Hematopoietic multipotent progenitor cell treated with erythropoietin and hydrocortisone succinate and interleukin-3 and kit ligand, for 6 days (in vitro differentiated cells): ENCODE results near the gene DNAH14.
"Not testable (repeated sequence)": the region's sequence is repeated elsewhere in the genome, so short reads cannot be mapped to it uniquely, and the experiment has no call there.

Experiments
- DNase-seq: peaks from one replicate; pipeline ENCODE4 v3.0.0-alpha.2; 2015

The DNAH14 gene

DNA sequence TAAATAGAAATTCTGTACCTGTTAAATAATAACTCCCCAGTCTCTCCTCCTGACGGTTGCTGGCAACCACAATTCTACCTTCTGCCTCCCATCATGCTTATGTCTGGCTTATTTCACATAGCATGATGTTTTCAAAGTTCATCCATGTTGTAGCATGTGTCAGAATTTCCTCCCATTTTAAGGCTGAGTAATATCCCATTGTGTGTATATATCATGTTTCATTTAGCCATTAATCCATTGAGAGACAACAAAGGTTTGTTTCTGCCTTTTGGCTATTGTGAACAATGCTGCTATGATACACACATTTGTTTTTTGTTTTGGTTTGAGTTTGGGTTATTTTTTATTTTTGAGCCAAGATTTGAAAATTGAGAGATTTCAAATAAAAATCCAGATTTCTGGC is 426.4 kb downstream of the DNAH14 start:
- DNase-seq = no peak

DNA sequence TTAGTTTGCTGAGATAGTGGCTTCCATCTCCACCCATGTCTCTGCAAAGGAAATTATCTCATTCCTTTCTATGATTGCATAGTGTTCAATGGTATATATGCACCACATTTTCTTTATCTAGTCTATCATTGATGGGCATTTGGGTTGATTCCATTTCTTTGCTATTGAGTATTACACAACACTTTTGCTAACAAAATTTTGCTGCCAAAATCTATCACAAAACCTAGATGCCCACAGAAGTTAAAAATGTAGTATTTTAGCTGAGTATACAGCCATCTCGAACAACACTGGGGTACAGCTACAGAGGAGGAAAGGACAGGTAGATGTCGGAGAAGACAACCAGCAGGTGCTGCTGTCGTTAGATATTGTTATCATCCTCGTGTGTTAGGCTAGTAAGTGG is 430.6 kb downstream of the DNAH14 start:
- no peak for DNase-seq

DNA sequence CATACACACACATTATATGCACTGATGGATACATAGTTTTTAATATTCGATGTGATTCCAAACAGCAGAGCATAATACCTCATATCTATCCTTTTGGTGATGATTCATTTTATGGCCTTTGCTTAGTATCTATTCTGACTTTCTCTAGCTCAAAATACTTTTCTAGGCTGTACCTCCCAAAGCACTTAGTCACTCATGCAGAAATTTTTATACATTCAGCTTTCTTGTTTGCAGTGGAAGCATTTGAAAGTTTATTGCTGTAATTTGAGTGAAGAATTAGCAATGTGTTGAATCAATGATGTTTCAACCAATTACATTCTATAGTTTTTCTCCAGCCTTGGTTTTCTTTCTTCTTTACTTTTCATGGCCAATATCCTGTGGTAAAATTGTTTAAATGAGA is 431.7 kb downstream of the DNAH14 start:
- DNase-seq = no peak

DNA sequence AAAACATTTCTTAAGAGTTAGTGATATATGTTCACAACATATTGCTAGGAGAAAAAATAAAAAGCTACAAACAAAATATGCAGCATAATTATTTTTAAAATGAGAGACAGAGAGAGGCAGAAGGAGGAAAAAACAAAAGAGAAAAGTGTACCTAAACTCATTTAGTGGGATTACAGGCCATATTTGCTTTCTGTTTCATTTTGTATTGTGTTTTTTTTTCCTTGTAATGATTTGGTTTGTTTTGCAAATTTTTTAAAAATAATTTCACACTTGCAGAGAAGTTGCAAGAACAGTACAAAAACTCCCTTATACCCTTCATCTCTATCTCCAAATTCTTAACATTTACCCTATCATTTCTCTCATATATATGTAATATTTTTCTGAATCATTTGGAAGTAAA is 433.3 kb downstream of the DNAH14 start:
- DNase-seq = no peak

DNA sequence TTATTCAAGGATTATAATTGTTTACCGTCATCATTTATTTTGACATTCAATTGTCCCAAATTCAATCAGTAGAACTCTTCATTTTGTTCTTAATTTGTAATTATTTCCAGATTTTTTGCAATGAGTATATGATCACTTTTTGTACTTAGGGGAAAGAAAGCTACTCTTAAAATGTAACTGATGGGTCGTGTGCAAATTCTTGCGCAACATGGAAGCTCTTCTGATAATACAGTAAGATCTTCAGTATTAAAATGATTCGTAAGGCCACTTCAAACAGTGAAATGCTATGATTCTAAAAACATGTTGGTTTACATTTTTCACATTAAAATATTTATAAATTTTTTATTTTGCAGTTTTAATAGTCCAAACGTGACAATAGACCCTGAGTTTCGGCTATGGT is 435.0 kb downstream of the DNAH14 start:
- no peak for DNase-seq

DNA sequence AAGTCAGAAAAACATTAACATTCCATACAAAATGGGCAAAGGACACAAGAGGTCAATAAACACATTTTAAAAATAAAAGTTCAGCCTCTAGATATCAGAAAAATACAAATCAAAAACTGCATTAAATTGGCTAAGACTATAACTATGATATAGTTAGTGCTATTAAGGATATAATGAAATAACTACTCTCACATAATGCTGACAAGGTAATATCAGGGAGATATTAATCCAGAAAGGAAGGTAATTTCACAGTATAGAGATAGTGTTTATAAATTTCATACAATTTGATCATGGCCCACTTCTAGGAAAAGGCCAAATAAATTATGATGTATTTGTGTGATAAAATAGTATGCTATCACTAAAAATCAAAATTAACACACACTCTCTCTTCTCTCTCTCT is 436.5 kb downstream of the DNAH14 start:
- no peak for DNase-seq

DNA sequence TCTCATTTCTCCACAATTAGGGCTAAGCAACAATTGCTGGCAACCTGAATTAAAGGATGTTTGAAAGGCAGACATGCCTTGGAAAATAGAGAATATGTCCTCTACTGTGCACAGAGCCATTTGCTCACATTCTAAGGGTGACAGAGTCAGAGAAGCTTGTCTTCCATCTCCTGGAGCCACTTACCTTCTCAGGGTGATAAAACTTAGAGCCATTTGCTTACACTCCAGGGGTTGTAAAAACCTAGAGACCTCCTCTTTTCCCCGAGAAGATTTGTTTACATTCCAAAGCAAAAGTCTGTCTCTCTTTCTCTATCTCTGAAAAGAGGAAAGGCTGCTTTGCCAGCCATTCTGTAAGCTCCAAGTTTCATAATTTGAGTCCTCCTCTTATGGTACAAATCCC is 437.1 kb downstream of the DNAH14 start:
- no peak for DNase-seq

DNA sequence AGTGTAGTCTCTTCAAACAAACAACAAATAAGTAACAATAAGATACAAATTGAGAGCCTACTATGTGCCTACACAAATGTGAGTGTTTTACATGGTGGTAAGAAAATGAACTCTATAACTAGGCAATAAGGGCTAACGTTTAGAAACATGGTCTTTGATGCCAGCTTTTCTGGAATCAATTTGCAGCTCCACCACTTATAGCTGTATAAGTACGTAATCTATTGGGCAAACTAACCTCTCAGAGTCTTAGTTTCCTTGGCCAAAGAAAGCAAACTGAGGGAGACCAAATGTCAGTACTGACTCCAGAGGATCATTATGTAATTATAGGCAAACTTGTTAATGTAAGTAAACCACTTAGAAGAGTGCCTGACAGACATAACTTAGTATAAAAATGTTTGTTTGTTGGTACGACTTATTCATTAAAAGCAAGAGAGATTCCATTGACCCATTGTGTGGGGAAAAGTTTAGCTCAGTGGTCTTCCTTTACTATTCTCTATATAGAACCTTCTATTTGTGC is 438.6 kb downstream of the DNAH14 start:
- no peak for DNase-seq

DNA sequence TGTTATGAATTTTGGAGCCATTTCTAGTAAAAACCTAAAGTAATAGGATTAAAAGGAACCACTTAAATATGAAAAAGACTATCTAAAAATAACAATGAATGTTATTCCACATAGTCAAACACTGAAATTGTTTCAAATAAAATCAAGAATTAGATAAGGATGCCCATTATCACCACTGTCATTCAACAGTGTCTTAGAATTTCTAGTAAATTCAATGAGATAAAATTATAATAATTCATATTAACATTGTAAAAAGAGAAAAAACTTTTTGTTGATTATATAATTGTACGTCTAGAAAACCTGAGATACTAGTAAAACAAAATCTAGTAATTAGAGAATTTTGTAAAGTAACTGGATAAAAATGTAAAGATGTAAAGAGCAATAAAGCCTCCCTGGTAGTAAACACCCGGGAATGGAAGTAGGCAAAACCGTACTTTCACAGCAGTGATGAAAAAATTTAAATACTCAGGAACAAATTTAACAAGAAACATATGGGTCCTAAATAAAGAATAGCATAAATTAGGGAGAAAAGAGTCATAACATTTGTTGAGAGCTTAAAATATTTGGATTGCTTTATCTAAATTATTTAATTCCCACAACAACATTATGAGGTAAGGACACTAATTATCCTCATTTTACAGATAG is 442.0 kb downstream of the DNAH14 start:
- no peak for DNase-seq

DNA sequence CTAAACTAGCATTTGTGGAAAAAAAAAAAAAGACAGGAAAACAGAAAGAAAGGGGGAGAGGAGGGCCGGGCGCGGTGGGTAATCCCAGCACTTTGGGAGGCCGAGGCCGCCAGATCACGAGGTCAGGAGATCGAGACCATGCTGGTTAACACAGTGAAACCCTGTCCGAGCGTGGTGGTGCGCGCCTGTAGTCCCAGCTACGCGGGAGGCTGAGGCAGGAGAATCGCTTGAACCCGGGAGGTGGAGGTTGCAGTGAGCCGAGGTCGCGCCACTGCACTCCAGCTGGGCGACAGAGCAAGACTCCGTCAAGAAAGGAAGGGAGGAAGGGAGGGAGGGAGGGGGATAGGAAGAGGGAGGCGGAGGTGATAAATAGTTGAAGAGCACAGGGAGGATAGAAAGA is 443.7 kb downstream of the DNAH14 start:
- no peak for DNase-seq

DNA sequence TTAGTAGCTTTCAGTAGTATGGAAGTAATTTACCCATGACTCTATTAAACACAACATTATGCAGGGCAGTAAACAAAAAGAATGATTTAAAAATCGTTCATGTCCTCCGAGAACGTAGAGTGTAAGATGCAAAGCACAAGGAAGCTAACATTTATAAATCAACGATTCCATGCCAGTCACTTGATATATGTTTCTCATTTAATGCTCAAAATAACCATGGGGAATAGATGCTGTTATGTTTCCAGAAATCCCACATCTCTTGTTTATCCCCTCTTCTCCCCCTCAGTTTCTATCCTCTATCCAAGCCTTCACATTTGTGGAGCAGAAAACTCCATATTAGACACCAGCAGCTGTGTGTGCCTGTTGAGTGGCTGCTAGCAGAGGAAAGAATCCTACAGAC is 445.5 kb downstream of the DNAH14 start:
- DNase-seq = no peak

DNA sequence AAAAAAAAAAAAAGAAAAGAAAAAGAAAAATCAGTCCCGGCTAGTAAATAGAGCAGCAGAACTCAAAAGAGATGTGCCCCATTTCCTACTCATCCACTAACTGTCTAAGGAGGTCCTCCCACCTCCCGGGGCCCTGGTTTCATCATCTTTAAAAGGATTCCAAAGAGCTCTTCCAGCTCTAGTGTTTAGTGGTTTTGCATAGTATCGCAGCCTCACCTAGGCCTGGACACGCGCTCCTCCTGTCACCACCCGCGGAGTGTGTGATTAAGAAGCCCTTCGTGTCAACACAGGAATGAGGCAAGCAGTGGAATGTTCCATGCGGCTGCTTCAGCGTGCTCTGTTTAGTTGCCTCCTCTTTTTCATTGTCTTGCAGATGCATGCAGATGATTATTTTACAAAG is 449.4 kb downstream of the DNAH14 start:
- DNase-seq = no peak

DNA sequence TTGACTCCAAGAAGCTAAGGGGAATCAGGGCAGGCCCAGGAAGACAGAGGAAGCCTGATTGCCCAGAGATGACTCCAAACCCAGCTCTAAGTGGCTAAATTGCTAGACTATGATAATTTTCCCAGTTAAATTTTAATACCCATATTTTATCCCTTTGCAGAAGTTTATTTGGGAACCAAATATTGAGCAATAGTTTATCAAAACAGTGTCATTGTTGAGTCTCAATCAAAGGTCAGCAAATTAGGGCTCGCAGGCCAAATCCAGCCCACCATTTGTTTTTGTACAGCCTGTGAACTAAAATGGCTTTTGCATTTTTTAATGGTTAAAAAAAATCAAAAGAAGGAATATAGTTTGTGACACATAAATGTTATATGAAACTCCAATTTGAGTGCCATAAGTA is 451.2 kb downstream of the DNAH14 start:
- no peak for DNase-seq

DNA sequence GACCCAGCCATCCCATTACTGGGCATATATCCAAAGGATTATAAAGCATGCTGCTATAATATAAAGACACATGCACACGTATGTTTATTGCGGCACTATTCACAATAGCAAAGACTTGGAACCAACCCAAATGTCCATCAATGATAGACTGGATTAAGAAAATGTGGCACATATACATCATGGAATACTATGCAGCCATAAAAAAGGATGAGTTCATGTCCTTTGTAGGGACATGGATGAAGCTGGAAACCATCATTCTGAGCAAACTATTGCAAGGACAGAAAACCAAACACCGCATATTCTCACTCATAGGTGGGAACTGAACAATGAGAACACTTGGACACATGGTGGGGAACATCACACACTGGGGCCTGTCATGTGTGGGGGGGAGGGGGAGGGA is 457.4 kb downstream of the DNAH14 start:
- not testable (repeated sequence) for DNase-seq

DNA sequence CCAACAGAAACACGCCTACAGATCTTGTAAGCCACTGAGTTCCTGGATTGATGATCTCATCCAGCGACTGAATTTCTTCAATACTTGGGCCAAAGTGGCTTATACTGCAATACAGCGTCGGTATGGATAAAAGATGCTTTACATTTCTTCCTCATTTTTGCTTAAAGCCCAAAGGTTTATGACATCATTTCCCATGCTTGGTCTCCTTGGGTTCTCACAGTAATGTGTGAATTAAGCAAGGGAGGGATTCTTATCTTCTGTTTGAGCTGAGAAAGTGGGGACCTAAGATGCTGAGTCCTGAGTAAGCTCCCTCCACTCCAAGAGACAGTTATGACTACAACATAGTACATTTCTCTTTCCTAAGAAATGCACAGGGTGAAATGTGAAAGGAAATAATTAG is 458.9 kb downstream of the DNAH14 start:
- DNase-seq = no peak

DNA sequence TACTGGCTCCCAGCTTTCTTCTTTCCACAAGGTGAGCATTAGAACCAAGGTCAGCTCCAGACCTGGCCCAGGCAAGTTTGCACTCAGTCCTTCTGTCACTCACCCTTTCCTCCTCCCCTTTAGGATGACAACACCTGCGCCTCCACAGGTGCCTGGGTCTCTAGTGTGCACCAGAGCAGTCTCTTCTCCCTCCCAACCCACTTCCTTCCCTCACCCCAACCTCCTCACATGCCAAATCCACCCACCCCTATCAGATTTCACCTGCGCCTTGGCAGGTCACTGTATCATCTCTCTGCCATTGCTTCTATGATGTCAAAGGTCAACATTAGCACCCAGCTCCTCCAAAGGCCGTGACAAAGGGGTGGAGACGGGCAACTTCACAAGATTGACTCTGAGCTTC is 460.4 kb downstream of the DNAH14 start:
- no peak for DNase-seq

DNA sequence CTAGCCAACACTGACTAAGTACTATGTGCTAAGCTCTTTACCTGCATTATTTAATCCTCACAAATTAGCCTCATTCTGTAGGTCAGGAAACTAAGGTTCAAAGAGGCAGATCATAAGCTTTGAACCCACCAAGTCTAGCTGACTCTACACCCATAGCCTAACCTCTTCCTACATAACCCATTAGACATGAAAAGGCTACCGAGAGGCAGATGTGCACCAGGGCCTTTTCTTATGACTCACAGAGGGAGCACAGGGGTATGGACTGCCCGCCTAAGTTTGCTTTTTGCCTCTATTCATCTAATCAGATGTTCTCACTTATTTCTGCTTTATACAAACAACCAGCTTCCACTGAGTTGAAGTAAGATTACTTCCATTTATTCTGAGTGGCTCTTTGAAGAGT is 466.9 kb downstream of the DNAH14 start:
- DNase-seq = no peak

DNA sequence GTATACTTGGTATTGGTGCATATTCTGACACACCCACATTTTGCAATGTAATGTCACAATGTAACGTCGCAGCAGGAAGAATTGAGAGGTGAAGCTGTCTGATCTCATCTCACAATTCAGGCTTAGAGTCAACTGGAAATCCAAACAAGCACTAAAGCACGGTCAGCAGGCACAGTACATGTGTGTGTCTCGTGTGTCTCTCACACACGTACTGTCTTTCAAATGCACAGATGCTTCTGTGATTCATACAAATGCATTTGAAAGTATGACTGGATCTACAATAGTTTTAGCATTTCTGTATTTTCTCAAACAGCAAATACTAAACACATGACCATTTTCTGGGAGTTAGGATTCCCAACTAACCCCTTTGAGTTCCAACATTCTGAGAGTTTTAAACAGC is 471.5 kb downstream of the DNAH14 start:
- DNase-seq = no peak

DNA sequence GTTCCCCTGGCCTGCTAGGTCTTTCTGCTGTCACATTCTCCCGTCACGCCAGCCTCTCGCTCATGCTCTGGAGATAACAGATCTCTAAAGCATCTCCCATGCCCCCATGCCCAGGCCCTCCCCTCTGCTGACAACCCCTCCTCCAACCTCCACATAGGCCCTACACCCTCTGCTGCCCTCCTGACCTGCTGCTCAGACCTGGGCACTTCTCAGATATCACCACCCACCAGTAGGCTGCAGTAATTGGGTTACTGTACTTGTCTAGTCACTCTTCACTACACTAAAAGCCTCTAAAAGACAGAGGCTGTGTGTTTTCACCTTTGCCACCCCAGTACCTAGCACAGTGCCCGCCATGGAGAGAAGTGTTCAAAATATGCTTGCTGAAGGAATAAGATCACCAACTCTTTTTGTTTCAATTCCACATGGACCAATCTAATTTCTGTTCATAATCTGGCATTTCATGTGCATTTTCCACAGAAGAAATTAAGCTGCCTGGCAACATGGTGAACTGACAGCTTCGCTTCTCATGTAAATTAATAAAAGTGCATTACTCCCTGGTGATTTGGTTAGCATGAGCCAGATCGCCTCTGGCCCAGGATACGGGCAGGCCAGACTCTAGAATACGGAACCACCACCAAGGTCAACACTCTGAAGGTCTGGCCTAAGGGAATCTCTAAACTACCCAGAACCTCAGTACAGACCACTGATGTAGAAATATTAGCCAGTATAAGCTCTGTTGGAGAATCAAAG is 477.7 kb downstream of the DNAH14 start:
- no peak for DNase-seq

DNA sequence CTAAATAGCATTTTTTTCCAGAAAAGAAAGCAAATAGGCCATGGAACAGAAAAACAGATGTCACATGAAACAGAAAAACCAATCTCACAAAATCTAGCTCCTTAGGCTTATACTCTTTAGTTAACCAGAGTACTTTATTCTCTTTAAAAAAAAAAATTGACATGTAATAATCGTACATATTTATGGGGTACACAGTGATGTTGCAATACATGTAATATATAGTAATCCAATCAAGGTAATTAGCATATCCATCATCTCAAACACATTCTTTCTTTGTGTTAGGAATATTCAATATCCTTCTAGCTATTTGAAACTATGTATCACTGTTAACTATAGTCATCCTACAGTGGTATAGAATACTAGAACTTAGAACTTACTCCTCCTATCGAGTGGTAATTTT is 478.3 kb downstream of the DNAH14 start:
- DNase-seq = no peak

DNA sequence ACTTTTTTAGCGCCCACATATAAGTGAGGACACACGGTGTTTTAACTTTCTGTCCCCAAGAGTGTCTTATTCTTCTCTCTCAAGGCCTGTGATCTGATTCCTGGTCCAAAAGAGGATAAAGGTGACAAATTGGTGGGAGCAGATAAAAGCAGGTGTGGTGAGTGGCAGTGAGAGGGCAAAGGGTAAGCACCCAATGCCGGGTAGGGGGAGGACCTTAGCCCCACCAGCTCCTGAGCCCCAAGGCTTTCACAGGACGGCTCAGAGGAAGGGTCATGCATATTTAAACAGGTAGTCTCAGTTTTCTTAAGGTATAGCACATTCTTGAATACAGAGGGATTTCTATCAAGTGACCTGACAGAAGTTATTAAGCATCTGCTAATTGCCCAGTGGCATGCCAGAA is 478.8 kb downstream of the DNAH14 start:
- DNase-seq = no peak

DNA sequence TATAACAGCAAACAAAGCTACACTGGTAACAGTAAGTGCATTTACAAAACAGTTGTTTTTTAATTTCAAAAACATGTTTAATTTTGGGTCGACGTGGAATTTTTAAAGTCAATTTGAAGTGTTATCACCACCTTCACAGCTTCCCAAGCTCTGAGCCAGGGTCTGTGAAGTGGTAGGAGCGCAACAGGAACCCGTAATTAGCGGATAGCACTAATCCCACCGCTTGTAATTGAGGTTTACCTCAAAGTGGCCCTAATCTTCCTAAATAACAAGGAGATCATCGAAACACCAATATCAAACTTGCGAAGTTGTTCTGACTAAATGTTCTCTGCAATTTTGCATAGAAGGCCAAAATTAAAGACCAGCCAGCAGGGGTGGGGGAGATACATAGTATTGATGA is 479.6 kb downstream of the DNAH14 start:
- no peak for DNase-seq

DNA sequence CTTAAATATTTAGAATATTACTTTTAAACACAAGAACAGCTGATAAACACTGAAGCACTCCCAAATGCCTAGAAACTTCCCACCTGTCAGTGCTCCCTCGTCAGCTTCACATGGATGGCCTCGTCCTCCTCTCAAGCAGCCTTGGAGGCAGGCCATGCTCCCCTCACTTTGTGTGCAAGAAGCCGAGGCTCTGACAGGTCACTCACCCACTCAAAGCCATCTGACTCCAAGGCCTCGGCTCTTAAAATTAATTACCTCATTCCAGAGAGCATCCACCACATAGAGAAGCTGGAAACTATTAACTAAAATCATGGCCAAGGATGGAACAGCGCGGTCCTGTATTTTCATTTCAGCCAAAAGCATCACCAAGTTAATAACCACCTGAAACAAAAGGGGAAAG is 480.6 kb downstream of the DNAH14 start:
- no peak for DNase-seq

DNA sequence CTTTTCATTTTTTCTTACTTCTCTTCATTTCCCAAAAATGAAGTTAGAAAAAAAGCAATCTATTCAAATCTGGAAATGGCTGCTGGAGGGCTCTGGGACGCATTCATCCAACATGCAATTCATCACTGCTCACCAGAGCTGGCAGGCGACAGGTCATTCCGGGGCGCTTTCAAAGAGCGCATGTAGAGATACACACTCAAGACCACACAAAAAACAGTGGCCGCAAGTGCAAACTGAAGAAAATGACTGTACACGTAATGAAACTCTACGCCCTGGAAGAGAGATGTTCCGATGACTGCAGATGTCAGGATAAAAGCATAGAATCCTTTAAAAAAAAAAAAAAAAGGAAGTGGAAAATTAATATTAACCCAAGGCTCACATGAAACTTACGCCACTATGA is 482.8 kb downstream of the DNAH14 start:
- no peak for DNase-seq

DNA sequence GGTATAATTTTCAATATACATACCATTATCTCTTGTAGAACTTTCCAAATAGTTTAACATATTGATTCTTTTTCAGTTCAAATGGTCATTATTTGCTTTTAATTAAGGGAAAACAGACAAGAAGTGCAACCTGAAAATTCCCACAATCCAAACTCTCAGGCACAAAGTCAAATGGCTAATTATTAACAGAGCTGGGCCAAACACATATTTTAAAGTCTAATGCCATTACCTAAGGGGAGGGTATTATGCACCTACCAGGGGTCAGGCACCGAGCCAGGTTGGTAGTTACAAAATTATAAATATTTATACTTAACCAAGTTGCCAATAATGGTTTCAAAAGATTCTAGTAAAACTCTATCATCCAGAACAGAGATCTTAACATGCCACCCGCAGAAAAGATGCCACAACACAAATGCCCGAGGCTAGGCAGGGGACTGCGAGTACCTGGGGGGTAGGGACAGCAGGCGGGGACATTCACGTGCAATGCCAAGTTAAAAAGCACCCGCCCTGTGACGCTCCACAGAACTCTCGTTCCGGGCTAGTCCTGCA is 483.4 kb downstream of the DNAH14 start:
- DNase-seq = no peak
